H1 (cell line): Measurements from ENCODE around the gene PF4V1.

Experiments used
- BCL11A ChIP-seq, 2 experiments: IDR thresholded peaks; one replicate each; pipeline ENCODE4 v1.6.1; 2011; ENCODE audit warnings: low read depth in 2 of 2, low read length in 2 of 2, mild to moderate bottlenecking in 2 of 2
- CTCF ChIP-seq, 3 experiments: IDR thresholded peaks; 1 replicate in 2 of 3; 2 replicates in 1 of 3; pipeline versions ENCODE4 v1.5.1 to v1.6.1; 2011; ENCODE audit warnings: low read length in 3 of 3, mild to moderate bottlenecking in 3 of 3, inconsistent platforms in 2 of 3, low read depth in 1 of 3, moderate library complexity in 1 of 3; ENCODE audit not compliant: insufficient read depth in 1 of 3; ENCODE audit errors: control extremely low read depth in 1 of 3
- HDAC2 ChIP-seq, 2 experiments: fragments of 300-600 bp in 1 of 2; sonication (generic) in 1 of 2; IDR thresholded peaks; 2 replicates each; pipeline ENCODE4 v1.6.1; 2011 to 2012; ENCODE audit warnings: low read depth in 2 of 2, low read length in 2 of 2, mild to moderate bottlenecking in 2 of 2, moderate library complexity in 2 of 2, borderline replicate concordance in 1 of 2, inconsistent platforms in 1 of 2
- POU5F1 ChIP-seq: IDR thresholded peaks from 2 replicates; pipeline ENCODE4 v1.6.1; 2011; ENCODE audit warnings: low read depth, mild to moderate bottlenecking, low read length, moderate library complexity
- RAD21 ChIP-seq, 2 experiments: IDR thresholded peaks in 1 of 2; conservative IDR thresholded peaks in 1 of 2; 2 replicates each; pipeline ENCODE4 v1.6.1; 2011; ENCODE audit warnings: low read depth in 2 of 2, low read length in 2 of 2, improper control_type of control experiment in 1 of 2, inconsistent platforms in 1 of 2, mild to moderate bottlenecking in 1 of 2, moderate library complexity in 1 of 2
- ZNF274 ChIP-seq: IDR thresholded peaks from 2 replicates; pipeline ENCODE4 v1.7.0; 2012; ENCODE audit warnings: low read length, borderline replicate concordance; ENCODE audit errors: extremely low read depth

GRCh38 chr4:73871511-73872310 lies 18.6 kb downstream of the PF4V1 start:
- no peak for TF ChIP-seq BCL11A (IDR thresholded peaks at IDR 0.05; ENCODE audit: low read depth in 2 of 2, low read length in 2 of 2)
- no peak for TF ChIP-seq RAD21 (IDR thresholded peaks at IDR 0.05 in 1 of 2, conservative IDR thresholded peaks at IDR 0.05 in 1 of 2; ENCODE audit: low read depth in 2 of 2, low read length in 2 of 2)
- no peak for TF ChIP-seq CTCF (IDR thresholded peaks at IDR 0.05; ENCODE audit: control extremely low read depth in 1 of 3, insufficient read depth in 1 of 3, low read depth in 1 of 3, low read length in 3 of 3)
- TF ChIP-seq HDAC2 (IDR thresholded peaks at IDR 0.05; ENCODE audit: borderline replicate concordance in 1 of 2, low read depth in 2 of 2, low read length in 2 of 2), result no peak
- no peak for TF ChIP-seq ZNF274
- TF ChIP-seq POU5F1, result no peak
